Cerebellar nuclear complex (tissue), 1 donor: ENCODE data around the gene WFDC13.
"Not testable (repeated sequence)": the region's sequence is repeated elsewhere in the genome, so short reads cannot be mapped to it uniquely, and the experiment has no call there.

Experiments used
- DNase-seq, 2 experiments: peaks; one replicate each; lab custom pipeline; 2025; lab: John Stamatoyannopoulos, UW

Gene WFDC13

GRCh38 chr20:45701873-45702272, at the start of gene WFDC13:
TSS of gene WFDC13 (plus strand) at chr20:45702038. CDS start at chr20:45702124, 86 bp downstream.
- no peak for DNase-seq

GRCh38 chr20:45657038-45657437, 44.8 kb upstream of the WFDC13 start:
- DNase-seq, result not testable (repeated sequence)

DNA sequence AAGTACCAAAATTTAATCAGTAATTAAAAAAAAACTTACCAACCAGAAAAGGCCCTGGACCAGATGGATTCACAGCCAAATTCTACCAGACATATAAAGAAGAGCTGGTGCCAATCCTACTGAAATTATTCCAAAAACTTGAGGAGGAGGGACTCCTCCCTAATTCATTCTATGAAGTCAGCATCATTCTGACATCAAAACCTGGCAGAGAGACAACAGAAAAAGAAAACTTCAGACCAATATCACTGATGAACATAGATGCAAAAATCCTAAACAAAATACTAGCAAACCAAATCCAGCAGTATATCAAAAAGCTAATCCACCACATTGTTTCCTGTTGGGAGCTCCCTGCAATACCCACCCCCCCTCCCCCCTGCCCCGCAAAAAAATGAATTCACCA, 31.7 kb upstream of the WFDC13 start, which contains the start of gene WFDC11:
WFDC11 (minus strand) TSS at position 101 of the 400 bp plus-strand sequence. CDS start 19,639 bp downstream, outside the sequence.
- no peak for DNase-seq

- no peak for DNase-seq
Observed at GRCh38 chr20:45672765-45673164, 29.1 kb upstream of the WFDC13 start.

DNA sequence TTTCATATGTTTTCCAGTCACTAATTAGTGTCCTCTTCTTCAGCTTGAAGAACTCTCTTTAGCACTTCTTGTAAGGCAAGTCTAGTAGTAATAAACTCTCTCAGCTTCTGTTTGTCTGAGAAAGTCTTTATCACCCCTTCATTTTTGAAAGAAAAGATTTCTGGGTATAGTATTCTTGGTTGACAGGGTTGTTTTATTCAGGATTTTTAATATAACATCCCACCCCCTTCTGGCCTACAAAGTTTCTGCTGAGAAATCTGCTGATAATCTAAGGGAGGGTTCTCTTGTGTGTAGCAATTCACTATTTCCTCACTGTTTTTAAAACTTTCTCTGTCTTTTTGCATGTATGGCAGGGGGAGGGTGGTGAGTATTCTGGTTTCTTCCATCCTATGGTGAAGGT, 22.2 kb upstream of the WFDC13 start:
- DNase-seq, result no peak

DNA sequence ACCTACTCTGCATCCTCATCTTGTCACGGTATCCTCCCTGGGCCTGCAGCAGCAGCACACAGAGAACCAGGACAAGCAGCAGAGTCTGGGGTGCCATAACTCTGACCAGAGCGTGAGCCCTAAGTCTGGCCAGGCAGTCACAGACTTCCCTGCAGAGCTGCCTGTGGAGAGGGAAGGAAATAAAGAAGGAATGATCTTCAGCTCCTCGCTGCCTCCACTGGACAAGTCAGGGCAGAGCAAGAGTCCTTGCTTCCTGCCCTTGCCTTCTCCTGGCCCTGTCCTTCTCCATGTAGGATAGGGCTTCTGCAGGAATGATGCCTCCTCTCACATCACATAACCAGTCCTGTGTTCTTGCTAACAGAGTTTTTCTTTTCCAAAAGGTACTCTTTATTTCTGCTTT, 15.9 kb upstream of the WFDC13 start:
- DNase-seq, result no peak

DNA sequence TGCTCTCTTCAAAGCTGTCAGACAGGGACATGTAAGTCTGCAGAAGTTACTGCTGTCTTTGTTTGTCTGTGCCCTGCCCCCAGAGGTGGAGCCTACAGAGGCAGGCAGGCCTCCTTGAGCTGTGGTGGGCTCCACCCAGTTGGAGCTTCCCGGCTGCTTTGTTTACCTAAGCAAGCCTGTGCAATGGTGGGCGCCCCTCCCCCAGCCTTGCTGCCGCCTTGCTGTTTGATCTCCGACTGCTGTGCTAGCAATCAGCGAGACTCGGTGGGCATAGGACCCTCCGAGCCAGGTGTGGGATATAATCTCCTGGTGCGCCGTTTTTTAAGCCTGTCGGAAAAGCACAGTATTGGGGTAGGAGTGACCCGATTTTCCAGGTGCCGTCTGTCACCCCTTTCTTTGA, 8.5 kb upstream of the WFDC13 start:
- DNase-seq, result not testable (repeated sequence)

GRCh38 chr20:45695496-45695895, 6.3 kb upstream of the WFDC13 start:
- DNase-seq, result no peak

- no peak for DNase-seq
Observed at GRCh38 chr20:45701104-45701503, 734 bp upstream of the WFDC13 start.

- DNase-seq, result no peak
Observed at GRCh38 chr20:45704969-45705637, 3.3 kb downstream of the WFDC13 start, which contains the start of gene WFDC10B. TSS of gene WFDC10B (minus strand) at chr20:45705019. CDS start at chr20:45685992, 19,027 bp downstream.

DNA sequence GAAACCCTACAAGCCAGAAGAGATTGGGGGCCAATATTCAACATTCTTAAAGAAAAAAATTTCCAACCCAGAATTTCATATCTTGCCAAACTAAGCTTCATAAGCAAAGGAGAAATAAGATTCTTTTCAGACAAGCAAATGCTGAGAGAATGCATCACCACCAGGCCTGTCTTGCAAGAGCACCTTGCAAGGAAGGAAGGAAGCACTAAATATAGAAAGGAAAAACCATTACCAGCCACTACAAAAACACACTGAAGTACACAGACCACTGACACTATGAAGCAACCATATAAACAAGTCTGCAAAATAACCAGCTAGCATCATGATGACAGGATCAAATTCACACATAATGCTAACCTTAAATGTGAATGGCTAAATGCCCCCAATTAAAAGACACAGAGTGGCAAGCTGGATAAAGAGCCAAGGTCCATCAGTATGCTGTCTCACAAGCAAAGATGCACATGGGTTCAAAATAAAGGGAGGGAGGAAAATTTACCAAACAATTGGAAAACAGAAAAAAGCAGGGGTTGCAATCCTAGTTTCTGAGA, 14.4 kb downstream of the WFDC13 start:
- not testable (repeated sequence) for DNase-seq

DNA sequence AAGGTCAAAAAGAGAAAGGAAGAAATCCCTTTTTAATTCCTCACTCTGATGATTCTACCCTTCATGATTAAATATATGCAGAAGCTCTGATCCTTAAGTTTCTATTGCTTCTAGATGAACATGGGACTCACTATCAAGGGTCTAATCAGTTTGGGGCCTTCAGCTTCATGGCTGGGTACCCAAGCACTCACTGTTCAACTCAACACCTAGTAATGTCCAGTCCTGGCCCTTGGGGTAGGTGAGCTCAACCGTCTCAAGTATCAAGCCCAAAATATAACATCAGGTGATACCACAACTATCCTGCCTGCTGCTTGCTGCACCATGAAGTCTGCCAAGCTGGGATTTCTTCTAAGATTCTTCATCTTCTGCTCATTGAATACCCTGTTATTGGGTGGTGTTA, 20.2 kb downstream of the WFDC13 start, which contains the start of gene SPINT4:
SPINT4 (plus strand) TSS at position 301 of the 400 bp plus-strand sequence; CDS start at position 322, 21 bp downstream.
- no peak for DNase-seq

GRCh38 chr20:45725134-45725533, 23.3 kb downstream of the WFDC13 start:
- DNase-seq, result no peak

DNA sequence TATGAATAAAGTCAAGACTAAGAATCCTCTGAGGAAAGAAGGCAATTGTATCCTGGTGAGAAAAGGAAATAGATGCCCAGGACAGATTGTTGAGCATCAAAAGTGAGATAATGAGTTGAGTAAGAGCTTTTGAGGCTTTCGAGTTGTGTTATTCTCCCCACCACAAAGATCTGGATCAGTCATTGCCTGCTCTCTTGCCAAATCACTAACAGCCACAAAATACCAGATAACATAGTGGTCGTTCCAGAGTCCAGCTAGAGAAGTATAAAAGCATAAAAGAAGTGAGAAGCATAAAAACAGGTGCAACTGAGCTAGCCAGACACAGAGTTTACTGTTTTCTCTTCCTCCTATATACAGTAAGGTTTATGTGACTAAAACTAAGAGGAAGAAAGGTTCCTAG, 25.2 kb downstream of the WFDC13 start:
- no peak for DNase-seq

DNA sequence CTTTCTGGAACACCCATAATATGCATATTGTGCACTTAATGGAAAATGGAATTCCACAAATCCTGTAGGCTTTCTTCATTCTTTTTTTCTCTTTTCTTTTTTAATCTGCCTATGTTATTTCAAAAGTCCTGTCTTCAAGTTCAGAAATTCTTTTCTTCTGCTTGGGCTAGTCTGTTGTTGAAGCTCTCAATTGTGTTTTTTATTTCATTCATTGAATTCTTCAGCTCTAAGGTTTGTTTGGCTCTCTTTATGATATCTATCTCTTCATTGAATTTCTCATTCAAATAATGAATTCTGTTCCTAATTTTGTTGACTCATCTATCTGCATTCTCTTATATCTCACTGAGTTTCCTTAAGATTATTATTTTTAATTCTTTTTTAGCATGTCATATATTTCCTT, 30.4 kb downstream of the WFDC13 start:
- no peak for DNase-seq

- DNase-seq, result no peak
Observed at GRCh38 chr20:45735552-45735951, 33.7 kb downstream of the WFDC13 start.

DNA sequence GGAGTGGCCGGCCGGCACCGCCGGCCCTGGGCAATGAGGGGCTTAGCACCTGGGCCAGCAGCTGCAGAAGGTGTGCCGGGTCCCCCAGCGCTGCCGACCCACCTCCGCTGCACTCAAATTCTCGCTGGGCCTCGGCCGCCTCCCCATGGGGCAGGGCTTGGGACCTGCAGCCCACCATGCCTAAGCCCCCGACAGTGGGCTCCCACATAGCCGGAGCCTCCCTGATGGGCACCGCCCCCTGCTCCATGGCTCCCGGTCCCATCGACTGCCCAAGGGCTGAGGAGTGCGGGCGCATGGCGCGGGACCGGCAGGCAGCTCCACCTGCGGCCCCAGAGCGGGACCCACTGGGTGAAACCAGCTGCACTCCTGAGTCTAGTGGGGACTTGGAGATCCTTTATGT, 34.1 kb downstream of the WFDC13 start:
- DNase-seq, result no peak

DNA sequence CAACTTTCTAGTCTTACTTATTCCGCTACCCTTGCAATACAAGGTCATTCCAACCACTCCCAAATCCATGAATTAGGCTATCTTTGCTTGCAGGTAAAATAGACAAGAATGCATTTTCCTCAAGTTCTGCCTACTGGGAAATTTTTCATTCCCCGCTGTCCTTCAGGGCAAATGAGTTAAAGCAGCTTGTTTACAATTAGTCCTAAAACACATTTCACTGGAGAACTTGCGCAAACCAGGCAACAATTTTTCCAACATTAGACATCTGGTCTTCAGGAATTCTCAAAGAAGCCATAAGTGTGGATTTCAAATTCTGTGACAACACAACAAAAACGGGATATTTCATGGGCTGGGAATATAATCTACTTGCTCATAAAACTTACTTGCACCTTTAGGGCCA, 40.8 kb downstream of the WFDC13 start:
- no peak for DNase-seq

- no peak for DNase-seq
Observed at GRCh38 chr20:45745015-45745414, 43.2 kb downstream of the WFDC13 start.

- no peak for DNase-seq
Observed at GRCh38 chr20:45751721-45752120, 49.9 kb downstream of the WFDC13 start.

- DNase-seq, result no peak
Observed at GRCh38 chr20:45752746-45753145, 50.9 kb downstream of the WFDC13 start.

- no peak for DNase-seq
Observed at GRCh38 chr20:45758096-45758495, 56.3 kb downstream of the WFDC13 start.
